Measurements from ENCODE around the gene OPA3.

DNA sequence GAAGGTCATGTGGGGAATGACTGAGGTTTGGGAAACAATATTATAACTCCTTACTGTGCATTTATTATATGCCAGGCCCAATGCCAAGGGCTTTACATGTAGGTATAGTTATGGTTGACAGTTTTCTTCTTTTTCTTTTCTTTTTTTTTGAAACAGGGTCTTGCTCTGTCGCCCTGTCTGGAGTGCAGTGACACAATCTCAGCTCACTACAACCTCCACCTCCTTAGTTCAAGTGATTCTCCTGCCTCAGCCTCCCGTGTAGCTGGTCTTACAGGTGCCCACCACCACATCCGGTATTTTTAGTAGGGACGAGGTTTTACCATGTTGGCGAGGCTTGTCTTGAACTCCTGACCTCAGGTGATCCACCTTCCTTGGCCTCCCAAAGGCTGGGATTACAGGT, 101.6 kb downstream of the OPA3 start:
- no peak for TF ChIP-seq EZH2 (IDR thresholded peaks at IDR 0.05; ENCODE audit: borderline replicate concordance, low read length)
- TF ChIP-seq, protein P1, sequence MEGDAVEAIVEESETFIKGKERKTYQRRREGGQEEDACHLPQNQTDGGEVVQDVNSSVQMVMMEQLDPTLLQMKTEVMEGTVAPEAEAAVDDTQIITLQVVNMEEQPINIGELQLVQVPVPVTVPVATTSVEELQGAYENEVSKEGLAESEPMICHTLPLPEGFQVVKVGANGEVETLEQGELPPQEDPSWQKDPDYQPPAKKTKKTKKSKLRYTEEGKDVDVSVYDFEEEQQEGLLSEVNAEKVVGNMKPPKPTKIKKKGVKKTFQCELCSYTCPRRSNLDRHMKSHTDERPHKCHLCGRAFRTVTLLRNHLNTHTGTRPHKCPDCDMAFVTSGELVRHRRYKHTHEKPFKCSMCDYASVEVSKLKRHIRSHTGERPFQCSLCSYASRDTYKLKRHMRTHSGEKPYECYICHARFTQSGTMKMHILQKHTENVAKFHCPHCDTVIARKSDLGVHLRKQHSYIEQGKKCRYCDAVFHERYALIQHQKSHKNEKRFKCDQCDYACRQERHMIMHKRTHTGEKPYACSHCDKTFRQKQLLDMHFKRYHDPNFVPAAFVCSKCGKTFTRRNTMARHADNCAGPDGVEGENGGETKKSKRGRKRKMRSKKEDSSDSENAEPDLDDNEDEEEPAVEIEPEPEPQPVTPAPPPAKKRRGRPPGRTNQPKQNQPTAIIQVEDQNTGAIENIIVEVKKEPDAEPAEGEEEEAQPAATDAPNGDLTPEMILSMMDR (IDR thresholded peaks at IDR 0.05; ENCODE audit: low read length): no peak

Data from OCI-LY1 (cell line).